Measurements from ENCODE around the gene HOXA3.

The HOXA3 gene

GRCh38 chr7:27165089-27165995 is 13.0 kb upstream of the HOXA3 start, which contains the start of gene HOXA9:
Gene HOXA9, minus strand, starts transcription at chr7:27165537. Its CDS starts 80 bp downstream, at chr7:27165457.
- no peak for DNase-seq

DNA sequence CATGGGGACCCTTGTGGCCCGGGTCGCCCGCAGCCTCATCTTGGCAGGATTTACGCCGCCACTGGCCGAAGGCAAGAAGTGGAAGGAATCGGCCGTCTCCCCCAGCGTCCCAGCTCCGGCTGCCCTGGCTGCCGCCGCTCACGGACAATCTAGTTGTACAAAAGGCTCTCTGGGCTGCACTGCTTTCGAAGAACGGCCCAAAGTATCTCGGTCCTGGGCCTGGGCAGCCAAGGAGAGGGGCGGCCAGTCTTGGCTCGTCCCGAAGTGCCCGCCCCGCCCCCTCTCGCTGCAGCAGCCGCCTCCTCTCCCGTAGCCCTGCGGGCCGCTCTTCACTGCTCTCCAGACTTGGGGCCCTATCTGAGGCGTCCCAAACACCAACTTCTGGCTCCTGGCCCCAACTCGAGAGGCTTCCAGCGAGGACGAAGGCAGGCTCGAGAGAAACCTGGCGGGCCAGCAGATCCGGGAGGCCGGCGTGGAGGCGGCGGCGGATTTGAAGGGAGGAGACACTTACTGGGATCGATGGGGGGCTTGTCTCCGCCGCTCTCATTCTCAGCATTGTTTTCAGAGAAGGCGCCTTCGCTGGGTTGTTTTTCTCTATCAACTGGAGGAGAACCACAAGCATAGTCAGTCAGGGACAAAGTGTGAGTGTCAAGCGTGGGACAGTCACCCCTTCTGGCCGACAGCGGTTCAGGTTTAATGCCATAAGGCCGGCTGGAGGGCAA is 12.1 kb upstream of the HOXA3 start:
- DNase-seq: no peak

DNA sequence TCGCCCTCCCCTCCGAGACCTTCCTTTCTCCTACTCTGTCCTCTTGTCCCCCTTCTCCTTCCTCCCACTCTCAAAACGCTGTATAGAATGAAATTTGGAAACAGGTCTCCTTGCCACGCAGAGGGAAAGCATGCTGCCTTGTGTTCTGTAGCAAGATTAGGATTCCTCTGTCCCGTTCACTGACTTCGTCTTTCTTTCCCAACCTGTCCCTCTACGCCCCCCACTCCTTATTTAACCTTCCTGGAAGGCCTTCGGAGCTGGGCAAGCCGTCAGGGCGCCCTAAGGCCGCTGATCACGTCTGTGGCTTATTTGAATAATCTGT is 11.6 kb upstream of the HOXA3 start:
- DNase-seq: no peak

DNA sequence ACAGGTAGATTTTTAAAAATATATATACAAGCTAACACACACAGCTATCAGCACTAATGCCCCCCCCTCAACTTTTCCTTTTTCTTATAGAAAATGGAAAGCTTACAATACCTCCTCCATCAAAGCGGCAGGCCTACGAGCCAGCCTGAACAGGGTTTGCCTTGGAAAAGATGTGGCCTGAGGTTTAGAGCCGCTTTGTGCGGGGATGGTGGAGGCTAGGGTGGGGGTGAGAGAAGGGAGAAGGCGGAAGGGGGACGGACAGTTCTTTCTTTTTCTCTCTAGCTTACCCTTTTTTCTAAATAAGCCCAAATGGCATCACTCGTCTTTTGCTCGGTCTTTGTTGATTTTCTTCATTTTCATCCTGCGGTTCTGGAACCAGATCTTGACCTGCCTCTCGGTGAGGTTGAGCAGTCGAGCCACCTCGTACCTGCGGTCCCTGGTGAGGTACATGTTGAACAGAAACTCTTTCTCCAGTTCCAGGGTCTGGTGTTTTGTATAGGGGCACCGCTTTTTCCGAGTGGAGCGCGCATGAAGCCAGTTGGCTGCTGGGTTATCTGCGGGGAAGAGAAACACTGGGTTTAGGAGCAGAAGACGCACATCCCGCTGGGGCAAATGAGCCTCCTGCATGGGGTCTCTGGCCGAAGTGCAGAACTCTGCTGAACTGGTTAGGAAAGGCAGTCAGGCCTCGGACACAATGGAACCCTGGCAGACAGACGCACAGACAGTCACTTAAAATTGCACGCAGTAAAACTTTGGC is 11.1 kb upstream of the HOXA3 start:
- DNase-seq: no peak

- DNase-seq: no peak
Measured at GRCh38 chr7:27162561-27163287, 10.3 kb upstream of the HOXA3 start.

- no peak for DNase-seq
Measured at GRCh38 chr7:27161721-27162560, 9.6 kb upstream of the HOXA3 start.

- no peak for DNase-seq
Measured at GRCh38 chr7:27161214-27161720, 8.9 kb upstream of the HOXA3 start.

- DNase-seq: peak; percentile 84
Measured at GRCh38 chr7:27160546-27161213, 8.3 kb upstream of the HOXA3 start.

DNA sequence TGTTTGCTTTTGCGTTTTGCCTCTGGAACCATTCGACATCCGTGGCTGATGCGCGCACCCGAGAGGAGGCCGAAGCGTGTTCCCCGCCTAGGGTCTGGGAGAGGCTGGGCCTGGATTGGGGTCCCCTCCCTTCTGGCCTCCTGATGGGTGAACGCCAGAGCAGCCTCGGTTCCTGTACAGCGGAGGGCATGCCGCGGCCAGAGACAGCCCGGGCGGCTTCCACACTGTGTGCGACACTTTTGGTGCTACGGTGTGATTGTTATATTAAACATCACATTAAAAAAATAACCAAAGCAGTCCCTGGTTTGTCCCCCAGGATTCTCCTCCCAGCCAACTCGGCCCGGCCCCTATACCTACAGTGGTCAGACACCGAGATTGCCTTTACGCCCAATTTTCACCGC is 7.8 kb upstream of the HOXA3 start:
- no peak for DNase-seq

DNA sequence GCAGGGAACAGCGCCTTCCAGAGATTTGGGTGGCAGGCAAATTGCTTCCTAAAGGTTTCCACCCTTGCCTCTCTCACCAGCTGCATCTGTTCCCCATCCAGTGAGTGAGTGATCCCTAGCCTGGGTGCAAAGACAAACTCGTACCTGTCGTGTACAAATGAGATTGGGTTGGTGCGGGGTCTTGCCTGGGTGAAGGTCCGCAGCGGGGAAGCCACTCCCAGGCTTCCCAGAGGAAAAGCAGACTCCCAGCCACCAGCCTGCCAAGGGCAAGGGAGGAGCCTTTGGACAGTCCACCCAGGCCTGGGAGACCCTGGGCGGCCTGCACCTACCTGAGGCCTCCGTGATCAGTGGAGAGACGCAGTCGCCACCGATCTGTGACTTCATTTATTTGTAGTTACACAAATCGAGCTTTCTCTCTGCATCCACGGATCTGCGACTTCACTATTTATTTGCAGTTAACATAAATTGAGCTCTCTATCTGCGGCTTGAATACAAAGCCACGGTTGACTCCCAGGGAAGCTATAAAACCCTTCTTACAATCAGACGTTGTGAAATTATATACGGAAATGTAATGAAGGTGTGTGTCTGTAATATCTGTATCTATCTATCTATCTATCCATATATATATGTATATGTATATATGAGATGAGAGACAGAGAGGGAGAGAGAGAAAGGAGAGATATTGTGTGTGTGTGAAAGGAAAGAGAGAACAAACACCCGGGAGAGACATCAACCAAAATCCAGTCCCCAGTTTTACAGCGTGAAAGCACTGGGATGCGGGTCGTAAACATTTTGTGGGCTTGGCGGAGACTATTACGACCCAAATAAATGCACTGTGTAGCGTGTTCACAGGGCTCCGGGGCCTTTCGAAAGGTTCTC is 7.1 kb upstream of the HOXA3 start:
- no peak for DNase-seq

DNA sequence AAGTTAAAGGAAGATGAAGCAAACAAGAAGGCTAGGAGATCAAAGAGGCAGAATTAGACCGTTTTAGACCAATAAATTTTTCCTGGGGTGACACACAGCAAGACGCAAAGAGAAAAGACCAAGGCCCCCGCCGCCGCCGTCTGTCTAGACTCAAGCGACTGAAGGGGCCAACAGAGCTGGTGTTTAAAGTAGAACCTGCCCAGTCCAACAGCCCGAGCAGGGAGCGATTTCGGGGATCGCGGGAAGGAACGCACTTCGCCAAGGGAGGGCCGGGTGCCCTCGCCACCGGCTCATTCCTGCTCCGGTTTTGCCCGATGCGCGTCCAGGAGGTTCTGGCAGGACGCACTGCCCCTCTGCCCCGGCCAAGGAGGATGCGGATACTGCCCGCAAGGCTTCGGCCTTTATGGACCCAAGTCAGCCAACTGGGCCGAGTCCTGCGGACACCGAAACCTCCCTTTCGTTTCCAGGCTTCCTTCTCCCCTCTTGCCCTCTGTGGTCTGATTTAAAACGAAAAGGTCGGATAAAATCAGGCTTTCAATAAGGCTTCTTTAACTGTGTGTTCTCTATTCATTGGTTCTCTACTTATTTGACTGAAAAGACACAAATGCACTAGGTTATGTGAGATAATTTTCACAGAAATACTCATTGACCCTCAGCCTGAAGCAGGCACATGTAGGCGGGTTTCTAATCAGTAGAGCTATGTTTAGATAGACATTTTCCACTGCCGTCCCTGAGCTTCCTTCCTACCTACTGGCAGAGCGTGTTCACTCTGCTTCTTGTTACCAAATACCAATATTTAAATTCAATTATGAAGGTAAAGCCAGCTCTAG is 6.3 kb upstream of the HOXA3 start:
- DNase-seq: no peak

- DNase-seq: no peak
Measured at GRCh38 chr7:27157702-27158431, 5.5 kb upstream of the HOXA3 start.

GRCh38 chr7:27156916-27157701 is 4.7 kb upstream of the HOXA3 start:
- no peak for DNase-seq

DNA sequence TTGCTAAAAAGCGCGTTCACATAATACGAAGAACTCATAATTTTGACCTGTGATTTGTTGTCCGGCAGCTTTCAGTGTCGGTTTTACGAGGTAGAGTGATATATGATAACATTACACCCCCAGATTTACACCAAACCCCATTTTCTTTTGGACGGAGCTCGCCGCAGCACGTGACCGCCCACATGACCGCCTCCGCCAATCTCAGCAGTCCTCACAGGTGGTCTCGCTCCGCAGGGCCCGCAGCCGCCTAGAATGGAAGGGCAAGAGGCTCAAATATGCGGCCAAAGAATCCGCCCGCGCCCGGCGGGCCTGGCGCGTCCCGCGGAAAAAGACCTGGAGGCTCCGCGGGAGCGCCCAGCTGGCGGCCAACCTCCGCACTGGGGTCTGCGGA is 4.1 kb upstream of the HOXA3 start, which contains the start of gene HOXA7:
Gene HOXA7 (minus strand): TSS at position 168 of the 391 bp plus-strand sequence. CDS start 130 bp downstream, at position 38.
- DNase-seq: peak; percentile 70

DNA sequence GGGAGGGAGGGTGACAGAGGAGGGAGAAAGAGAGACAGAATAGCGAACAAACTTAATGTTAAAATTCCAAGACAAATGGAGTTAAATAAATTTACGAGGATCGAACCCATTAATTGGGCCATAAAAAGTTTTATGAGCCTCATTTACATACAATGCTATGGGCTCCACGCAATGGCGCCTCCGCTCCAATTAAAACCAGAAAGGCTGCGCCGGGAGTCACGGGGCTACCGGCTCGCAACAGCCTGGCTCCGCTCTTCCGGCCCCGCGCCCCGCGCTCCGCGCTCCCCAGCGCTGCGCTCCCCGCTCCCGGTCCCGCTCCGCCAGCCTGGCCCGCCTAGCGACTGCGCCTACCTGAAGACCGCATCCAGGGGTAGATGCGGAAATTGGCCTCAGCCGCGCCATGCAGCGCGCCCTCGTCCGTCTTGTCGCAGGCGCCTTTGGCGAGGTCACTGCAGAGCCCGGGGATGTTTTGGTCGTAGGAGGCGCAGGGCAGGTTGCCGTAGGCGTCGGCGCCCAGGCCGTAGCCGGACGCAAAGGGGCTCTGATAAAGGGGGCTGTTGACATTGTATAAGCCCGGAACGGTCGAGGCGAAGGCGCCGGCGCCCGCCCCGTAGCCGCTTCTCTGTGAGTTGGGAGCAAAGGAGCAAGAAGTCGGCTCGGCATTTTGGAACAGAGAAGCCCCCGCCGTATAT is 3.6 kb upstream of the HOXA3 start:
- peak; percentile 31 for DNase-seq

Data from NCI-H1436 (cell line).